Upper lobe of left lung (tissue), 4 donors: ENCODE data around the gene KRT81.

ENCODE experiments used
- CTCF ChIP-seq, 6 experiments: fragments of 450-650 bp in 4 of 6; fragments of 200-600 bp in 2 of 6; sonication (generic) in 2 of 6; IDR thresholded peaks; one replicate each; pipeline ENCODE4 v1.5.1; 2016 to 2019; ENCODE audit warnings: antibody characterized with exemption in 6 of 6
- EP300 ChIP-seq, 4 donors: sonication (generic); formaldehyde crosslinking; IDR thresholded peaks; one replicate each; pipeline ENCODE4 v1.5.1; 2017; ENCODE audit warnings: antibody characterized with exemption in 4 of 4, control low read depth in 2 of 4
- POLR2A ChIP-seq, 4 donors: fragments of 450-650 bp; IDR thresholded peaks; one replicate each; pipeline ENCODE4 v1.5.1; 2016 to 2017; ENCODE audit warnings: antibody characterized with exemption in 4 of 4, mild to moderate bottlenecking in 2 of 4
- POLR2AphosphoS5 ChIP-seq, 2 donors: sonication (generic); formaldehyde crosslinking; IDR thresholded peaks; one replicate each; pipeline ENCODE4 v1.5.1; 2017; ENCODE audit warnings: antibody characterized with exemption in 2 of 2

- TF ChIP-seq POLR2A (IDR thresholded peaks at IDR 0.05) = no peak
- no peak for TF ChIP-seq CTCF (IDR thresholded peaks at IDR 0.05)
- TF ChIP-seq EP300 (IDR thresholded peaks at IDR 0.05) = no peak
- TF ChIP-seq POLR2AphosphoS5 (IDR thresholded peaks at IDR 0.05) = no peak
Observed at GRCh38 chr12:52238916-52239646, 52.3 kb downstream of the KRT81 start.
